HG03064 (cell line): ENCODE measurements around the gene ZNF644.

Experiments
- ATAC-seq: cut with Tn5 transposase; IDR thresholded peaks from one replicate; pipeline ENCODE4 v1.9.1; 2021; ENCODE audit warnings: low read depth; ENCODE audit not compliant: unreplicated experiment

Gene ZNF644

DNA sequence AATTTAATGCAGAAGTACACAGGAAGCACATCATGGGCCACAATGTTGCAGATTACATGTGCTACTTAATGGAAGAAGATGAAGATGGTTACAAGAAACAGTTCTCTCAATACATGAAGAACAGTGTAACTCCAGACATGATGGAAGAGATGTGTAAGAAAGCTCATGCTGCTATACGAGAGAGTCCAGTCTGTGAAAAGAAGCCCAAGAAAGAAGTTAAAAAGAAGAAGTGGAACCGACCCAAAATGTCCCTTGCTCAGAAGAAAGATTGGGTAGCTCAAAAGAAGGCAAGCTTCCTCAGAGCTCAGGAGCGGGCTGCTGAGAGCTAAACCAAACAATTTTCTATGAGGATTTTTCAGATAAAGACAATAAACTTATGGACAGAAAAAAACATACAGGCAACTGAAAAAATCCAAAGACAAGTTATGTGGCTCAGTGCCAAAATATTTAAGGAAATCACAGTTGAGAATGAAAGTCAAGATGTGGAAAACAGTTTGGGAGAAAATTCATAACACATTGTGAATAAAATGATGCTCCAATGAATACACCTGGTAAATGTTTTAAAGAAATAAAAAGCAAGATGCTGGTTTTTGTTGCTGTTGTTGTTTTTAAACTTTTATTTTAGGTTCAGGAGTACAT lies 2.8 kb upstream of the ZNF644 start:
- ATAC-seq = no peak

- ATAC-seq = no peak
Observed at GRCh38 chr1:91022518-91022929, 689 bp upstream of the ZNF644 start.

DNA sequence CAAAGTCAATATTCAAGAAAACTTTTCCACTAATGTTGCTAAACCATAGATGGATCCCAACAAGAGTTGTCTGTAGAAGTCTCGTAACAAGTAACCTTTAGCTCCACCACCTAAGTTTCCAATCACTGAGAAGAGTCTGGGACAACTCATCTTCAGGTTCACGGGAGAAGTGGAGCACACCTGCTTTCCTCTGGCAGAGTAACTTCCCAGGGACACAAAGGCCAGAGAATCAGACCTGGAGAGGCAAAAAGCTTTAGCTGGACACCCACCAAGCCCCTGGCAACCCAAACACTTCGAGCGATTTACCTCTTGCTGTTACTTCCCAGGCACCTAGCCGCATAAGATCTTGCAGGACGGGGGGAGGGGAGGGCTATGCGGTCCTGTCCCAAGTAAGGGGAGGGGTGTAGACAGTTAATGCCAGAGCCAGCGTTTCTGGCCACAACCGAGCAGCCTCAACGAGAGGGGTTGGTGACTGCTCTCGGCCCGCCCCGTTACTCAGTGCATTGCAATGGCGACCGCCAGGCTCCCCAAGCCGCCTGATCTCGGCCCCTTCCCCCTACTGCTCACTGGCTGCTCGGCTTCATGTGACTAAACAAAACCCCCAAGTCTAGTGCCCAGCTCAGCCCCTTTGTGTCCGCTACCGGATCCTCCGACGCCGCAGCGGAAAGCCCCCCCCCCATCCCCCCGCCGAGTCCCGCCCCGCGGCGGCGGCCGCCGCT lies 709 bp downstream of the ZNF644 start:
- peak; percentile 30 for ATAC-seq

- no peak for ATAC-seq
Observed at GRCh38 chr1:91020486-91020885, 1.3 kb downstream of the ZNF644 start.

DNA sequence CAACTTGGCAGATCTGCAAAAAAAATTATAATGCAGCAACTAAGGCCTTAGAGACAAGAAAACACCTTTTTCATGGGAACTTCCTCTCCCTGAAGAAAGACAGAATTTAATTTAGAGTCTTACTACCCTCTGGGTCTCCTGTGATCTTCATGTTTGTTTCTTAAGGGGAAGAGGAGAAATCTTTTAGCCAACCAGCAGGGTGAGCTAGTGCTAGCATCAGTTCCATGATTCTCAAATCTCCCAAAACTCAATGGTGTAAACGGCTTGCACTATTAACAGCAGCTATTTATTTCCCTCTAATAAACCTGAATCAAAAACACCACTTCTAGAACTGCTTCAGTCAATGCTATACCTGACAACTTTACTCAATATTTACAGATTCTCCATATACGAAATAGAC lies 3.8 kb downstream of the ZNF644 start:
- ATAC-seq = no peak

DNA sequence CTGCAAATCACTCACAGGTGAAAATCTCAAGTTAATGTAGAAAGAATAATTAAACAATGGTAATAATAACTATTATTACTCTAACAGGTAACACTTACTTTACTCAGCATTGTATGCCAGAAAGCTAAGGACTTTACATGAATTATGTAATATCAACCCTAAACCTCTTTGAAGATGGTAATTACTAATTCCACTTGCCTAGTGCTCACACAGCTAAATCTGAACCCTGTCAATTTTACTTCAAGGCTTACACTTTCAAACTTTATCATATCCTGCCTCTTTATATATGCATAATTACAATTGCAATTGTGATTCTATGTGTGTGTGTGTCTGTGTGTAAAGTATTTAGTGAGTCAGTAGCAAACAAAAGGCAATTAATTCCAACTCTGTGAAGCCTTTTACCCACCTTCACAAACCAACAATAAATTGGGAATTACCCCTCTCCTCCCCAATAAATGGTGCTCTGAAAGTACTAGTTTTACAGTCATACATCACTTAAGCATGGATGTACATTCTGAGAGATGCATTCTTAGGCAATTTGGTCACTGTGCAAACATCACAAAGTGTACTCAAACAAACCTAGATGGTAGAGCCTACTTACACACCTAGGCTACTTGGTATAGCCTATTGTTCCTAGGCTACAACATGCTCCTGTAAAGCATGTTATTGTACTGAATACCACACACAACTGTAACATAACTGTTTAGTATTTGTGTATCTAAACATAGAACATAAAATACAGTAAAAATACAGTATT lies 5.9 kb downstream of the ZNF644 start:
- no peak for ATAC-seq

- no peak for ATAC-seq
Observed at GRCh38 chr1:91015358-91015780, 6.5 kb downstream of the ZNF644 start.

- no peak for ATAC-seq
Observed at GRCh38 chr1:91014475-91014874, 7.4 kb downstream of the ZNF644 start.

GRCh38 chr1:91013302-91013701 lies 8.5 kb downstream of the ZNF644 start:
- no peak for ATAC-seq

DNA sequence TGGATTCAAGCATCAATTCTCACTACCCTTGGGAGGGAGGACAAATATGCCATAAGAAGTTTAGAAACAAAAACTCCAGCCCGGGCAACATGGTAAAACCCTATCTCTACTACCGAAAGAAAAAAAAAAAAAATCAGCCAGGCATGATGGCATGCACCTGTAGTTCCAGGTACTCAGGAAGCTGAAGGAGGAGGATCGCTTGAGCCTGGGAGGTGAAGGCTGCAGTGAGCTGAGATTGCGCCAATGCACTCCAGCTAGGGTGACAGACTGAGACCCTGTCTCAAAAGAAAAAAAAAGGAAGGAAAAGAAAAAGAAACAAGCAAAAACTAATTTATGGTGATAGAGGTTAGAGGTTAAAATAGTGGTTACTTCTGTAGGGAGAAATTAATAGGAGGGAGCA lies 9.6 kb downstream of the ZNF644 start:
- no peak for ATAC-seq

DNA sequence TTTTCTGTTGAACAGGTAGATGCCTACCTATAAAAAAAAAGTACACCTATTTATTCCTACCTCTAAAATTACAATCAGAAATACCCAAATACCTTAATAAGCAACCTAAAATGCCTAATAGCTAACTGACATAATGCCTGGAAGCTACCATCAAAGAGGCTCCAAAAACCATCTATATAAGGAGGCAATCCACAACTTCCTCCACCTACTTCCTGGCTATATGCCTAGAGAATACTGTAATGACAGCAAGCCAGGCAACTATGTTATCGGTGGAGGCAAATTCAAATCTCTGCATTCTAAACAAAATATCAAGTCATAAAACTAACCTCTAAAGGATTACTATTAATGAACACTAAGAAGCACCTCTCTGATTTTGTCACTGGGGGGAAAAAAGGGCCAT lies 10.1 kb downstream of the ZNF644 start:
- no peak for ATAC-seq

GRCh38 chr1:91007827-91008226 lies 14.0 kb downstream of the ZNF644 start:
- ATAC-seq = no peak

DNA sequence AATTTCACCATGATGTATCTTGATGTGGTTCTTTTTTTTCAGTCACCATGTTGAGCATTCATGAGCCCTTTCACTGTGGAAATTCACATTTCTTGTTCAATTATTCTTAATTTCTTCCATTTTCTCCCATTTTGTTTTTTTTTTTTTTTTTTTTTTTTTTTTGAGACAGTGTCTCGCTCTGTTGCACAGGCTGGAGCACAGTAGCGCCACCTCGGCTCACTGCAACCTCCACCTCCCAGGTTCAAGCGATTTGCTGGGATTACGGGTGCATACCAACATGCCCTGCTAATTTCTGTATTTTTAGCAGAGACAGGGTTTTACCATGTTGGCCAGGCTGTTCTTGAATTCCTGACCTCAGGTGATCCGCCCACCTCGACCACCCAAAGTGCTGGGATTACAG lies 14.7 kb downstream of the ZNF644 start:
- ATAC-seq = no peak

GRCh38 chr1:91006113-91006908 lies 15.5 kb downstream of the ZNF644 start:
- no peak for ATAC-seq

DNA sequence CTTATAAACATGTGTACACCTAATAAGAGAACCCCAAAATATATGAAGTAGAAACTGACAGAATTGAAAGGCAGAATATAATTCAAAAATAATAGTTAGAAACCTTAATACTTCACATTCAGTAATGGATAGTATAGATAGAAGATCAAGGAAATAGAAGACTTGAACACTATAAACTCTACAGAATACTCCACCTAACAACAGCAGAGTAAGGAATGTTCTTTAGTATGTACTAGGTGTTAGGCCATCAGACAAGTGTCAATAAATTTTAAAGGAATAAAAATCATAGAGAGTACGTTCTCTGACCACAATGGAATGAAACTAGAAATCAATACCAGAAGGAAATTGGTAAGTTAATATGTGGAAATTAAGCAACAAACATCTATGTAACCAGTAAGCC lies 16.6 kb downstream of the ZNF644 start:
- no peak for ATAC-seq

DNA sequence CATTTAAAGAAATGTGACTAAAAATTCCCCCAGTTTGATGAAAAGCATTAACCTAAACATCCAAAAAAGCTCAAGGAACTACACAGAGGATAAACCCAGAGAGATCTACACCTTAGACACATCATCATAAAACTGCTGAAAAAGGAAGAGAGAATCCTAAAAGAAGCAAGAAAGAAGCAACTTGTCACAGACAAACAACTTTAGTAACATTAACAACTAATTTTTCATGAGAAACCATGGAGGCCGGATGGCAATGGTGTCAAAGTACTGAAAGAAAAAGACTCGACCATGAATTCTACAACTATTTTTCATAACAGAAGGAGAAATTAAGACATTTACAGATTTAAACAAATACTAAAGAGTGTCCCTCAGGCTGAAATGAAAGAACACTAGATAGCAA lies 17.7 kb downstream of the ZNF644 start:
- ATAC-seq = no peak

DNA sequence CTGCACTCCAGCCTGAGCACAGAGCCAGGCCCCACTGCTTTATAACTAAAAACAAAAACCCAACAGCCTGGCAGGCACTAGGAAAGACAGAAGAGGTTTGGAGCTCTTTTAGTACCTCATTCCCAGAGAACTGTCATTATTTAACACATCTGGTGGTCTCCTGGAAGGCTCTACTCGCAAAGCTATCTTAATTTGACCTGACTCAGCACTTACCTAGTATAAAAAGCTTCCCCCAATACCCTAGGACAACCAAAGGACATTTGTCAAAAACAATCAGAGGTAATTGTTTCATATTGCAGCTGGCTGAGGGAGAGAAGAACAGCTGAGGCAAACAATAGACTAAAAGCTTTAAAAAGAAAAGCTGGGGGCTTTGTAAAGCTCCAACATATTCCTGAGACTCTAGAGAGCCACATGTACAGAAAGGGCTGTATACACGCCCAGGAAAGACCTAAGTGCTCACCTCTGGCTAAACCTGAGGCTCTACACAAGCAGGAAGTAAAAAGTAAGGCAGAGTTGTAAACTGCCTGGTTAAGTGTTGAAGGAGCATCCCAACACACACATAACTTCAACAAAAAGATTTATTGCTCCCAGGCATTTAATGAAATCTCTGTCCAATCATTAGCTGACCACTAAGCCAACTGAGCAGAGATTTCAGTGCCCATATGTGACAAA lies 25.0 kb downstream of the ZNF644 start:
- no peak for ATAC-seq

DNA sequence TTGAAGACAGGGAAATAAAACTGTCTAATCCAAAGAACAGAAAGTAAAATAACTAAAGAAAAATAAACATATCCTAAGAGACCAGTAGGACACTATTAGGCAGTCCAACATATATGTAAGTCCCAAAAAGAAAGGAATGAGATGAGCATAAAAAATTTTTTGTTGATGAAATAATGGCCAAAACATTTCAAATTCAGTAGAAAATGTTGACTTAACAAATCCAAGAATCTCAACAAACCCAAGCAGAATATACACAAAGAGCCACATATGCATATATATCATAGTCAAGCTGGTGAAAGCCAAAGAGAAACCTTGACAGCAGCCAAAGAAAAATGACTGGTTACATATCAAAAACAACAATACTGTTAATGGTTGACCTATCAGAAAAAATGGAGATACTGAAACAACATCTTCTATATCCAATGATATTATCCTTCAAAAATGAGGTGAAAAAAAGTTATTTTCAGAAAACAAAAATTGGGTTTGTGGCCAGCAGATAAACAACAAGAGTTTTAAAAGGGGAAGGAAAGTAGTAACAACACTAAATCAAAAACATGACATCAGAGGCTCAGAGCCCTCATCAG lies 26.4 kb downstream of the ZNF644 start:
- ATAC-seq = no peak

DNA sequence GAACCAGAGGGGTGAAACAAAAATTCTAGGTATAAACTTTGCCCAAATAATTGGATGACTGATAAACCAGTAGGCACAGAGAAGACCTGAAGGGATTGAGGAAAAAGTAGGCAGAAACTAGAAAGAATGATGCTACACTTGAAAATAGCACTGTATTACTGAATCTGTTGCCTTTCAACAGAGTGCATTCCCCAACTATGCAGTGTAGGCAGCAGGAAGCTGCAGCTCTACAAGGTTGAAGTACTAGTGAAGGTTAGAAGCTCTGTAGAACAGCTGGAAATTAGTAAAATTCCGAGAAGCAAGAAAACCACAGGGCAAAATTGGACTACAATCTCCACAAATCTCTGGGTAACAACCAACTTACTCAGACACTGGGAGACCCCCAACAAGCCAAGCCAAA lies 27.4 kb downstream of the ZNF644 start:
- ATAC-seq = no peak

GRCh38 chr1:90993245-90993644 lies 28.6 kb downstream of the ZNF644 start:
- no peak for ATAC-seq
